ENCODE data around the gene DDX54. TPM values are rescaled to one million over a fixed set of nuclear protein-coding genes. Genes with fewer than 3 reads are reported as not detected.

The DDX54 gene
- total RNA-seq, 4 donors from 2014 or later: 53.9 to 71.8 (median 63.9) TPM

DNA sequence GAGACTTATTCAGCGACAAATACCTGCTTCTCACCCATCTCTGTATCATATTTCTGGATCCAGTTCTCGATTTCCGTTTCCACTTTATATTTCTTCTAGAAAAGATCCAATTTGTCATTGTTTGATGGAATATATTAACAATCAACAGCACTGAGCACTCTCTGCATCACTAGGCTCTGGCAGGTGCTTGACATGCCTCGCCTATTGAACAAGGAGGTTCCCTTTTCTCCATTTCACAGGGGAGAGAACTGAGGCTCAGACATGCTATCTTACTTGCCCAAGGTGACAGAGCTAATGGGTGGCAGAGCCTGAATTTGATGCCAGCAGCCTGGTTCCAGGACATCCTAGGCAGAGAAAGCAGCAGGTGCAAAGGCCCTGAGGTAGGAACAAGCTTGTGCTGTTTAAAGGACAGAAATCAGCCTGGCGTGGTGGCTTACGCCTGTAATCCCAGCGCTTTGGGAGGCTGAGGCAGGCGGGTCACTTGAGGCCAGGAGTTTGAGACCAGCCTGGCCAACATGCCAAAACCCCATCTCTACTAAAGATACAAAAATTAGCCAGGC, 12.3 kb upstream of the DDX54 start:
- no peak for DNase-seq (ENCODE audit: low spot score in 2 of 2)
- no peaks in the 10 kb centered on the region for H3K9me3 ChIP-seq
- peaks cover 14% of the 10 kb centered on the region for H3K4me1 ChIP-seq
- 98% methylated on average over 8 of the region's 8 CpGs for WGBS
- TF ChIP-seq POLR2AphosphoS5 (IDR thresholded peaks at IDR 0.05): no peak
- TF ChIP-seq, protein P1, sequence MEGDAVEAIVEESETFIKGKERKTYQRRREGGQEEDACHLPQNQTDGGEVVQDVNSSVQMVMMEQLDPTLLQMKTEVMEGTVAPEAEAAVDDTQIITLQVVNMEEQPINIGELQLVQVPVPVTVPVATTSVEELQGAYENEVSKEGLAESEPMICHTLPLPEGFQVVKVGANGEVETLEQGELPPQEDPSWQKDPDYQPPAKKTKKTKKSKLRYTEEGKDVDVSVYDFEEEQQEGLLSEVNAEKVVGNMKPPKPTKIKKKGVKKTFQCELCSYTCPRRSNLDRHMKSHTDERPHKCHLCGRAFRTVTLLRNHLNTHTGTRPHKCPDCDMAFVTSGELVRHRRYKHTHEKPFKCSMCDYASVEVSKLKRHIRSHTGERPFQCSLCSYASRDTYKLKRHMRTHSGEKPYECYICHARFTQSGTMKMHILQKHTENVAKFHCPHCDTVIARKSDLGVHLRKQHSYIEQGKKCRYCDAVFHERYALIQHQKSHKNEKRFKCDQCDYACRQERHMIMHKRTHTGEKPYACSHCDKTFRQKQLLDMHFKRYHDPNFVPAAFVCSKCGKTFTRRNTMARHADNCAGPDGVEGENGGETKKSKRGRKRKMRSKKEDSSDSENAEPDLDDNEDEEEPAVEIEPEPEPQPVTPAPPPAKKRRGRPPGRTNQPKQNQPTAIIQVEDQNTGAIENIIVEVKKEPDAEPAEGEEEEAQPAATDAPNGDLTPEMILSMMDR (IDR thresholded peaks at IDR 0.05): no peak
- no peak for TF ChIP-seq POLR2A (IDR thresholded peaks at IDR 0.05)
- no peak for TF ChIP-seq EP300 (IDR thresholded peaks at IDR 0.05)
- H3K27ac ChIP-seq: no peak overlapping the region
- no peaks in the 10 kb centered on the region for H3K27me3 ChIP-seq
- no peak overlapping the region for H3K4me3 ChIP-seq
- no peaks in the 10 kb centered on the region for H3K36me3 ChIP-seq

DNA sequence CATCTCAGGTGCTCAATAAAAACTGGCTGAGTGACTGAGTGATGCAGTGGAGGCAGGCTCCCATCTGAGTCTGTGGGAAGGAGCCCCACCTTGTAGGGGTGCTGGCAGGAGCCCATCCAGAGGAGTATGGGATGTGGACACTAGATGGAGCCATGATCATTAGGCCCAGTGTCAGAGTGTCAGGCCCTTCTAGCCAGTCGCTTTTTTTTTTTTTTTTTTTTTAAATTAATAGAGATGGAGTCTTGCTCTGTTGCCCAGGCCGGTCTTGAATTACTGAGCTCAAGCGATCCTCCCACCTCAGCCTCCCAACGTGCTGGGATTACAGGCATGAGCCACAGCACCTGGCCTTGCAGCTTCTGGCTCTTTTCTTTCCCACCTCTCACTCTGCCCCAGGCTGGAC, 11.7 kb upstream of the DDX54 start:
- TF ChIP-seq, protein P1 (IDR thresholded peaks at IDR 0.05): peak; percentile 15 to 61
- no peak for TF ChIP-seq POLR2A (IDR thresholded peaks at IDR 0.05)
- Histone ChIP-seq H3K36me3 (peaks cover 2% of the 10 kb centered on the region), H3K27me3 (no peaks in the 10 kb centered on the region), H3K27ac (no peak overlapping the region), H3K4me3 (no peak overlapping the region), H3K9me3 (no peaks in the 10 kb centered on the region), H3K4me1 (peaks cover 14% of the 10 kb centered on the region)
- peak in 1 of 2 donors; percentile 83 for DNase-seq (ENCODE audit: low spot score in 2 of 2)
- 15% methylated on average over 4 of the region's 4 CpGs for WGBS

DNA sequence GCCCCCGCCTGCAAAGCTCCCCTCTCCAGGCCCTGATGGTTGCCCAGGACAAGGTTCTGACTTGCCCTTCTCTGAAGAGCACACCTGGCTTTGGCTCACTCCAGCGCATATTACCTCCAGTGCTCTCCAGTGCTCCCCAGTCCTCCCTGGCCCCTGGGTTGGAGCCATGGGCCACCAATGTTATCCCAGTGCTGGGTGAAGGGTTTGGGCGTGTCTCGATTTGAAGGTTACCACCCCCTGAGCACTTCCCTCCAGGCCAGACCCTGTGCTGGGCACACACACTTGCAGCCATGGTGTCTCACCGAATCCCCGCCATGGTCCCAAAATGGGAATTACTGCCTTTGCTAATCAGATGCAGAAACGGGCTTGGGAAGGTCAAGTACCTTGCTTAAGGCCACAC, 11.3 kb upstream of the DDX54 start:
- no peak for DNase-seq (ENCODE audit: low spot score in 2 of 2)
- Histone ChIP-seq H3K4me1 (peaks cover 14% of the 10 kb centered on the region), H3K9me3 (no peaks in the 10 kb centered on the region), H3K27me3 (no peaks in the 10 kb centered on the region), H3K27ac (no peak overlapping the region), H3K36me3 (peaks cover 6% of the 10 kb centered on the region), H3K4me3 (no peak overlapping the region)
- WGBS: 53% methylated on average over 5 of the region's 7 CpGs
- TF ChIP-seq, protein P1 (IDR thresholded peaks at IDR 0.05): no peak
- TF ChIP-seq POLR2A (IDR thresholded peaks at IDR 0.05): no peak
- no peak for TF ChIP-seq POLR2AphosphoS5 (IDR thresholded peaks at IDR 0.05)
- TF ChIP-seq EP300 (IDR thresholded peaks at IDR 0.05): no peak

DNA sequence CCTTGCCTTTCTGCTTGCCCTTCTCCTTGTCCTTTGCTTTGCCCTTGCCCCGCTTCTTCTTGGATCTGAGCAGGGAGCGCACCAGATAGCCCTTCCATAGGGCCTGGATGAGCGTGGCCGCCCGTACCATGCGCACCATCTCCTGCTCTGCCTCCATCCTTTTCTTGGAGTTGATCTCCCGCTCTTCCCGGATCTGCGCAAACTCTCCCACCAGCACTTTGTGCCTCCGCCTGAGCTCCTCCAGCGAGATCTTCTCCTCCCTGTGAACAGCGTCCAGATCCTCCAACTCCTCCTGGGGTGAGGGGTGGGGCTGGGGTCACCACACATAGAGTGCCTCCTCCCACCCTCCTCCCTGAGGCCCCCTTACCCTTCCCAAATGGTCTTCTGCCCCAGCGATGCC, 10.3 kb upstream of the DDX54 start:
- Histone ChIP-seq H3K4me1 (peaks cover 14% of the 10 kb centered on the region), H3K27ac (no peak overlapping the region), H3K9me3 (no peaks in the 10 kb centered on the region), H3K36me3 (peaks cover 13% of the 10 kb centered on the region), H3K27me3 (no peaks in the 10 kb centered on the region), H3K4me3 (no peak overlapping the region)
- DNase-seq (ENCODE audit: low spot score in 2 of 2): no peak
- TF ChIP-seq POLR2A (IDR thresholded peaks at IDR 0.05): no peak
- no peak for TF ChIP-seq EP300 (IDR thresholded peaks at IDR 0.05)
- TF ChIP-seq, protein P1 (IDR thresholded peaks at IDR 0.05): no peak
- no peak for TF ChIP-seq POLR2AphosphoS5 (IDR thresholded peaks at IDR 0.05)
- WGBS: 94% methylated on average over 13 of the region's 13 CpGs

DNA sequence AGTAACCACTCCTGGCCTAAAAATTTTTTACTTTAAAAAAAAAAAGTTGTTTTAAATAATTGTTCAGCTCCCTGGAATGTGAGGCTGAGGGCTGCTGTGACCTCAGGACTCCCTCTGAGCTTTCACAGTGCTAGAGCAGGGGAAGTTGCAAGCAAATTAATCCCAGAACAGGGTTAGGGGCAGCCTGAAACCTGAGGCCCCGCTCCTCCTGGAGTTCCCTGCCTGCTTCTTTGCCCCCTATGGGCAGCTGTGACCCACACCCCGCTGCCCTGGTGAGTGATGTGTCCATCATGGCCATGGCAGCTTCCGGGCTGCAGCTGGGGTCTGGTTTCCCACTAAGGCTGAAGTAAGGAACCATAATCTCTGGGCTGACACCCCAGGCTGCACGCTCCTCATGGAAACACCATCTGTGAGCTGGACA, 9.7 kb upstream of the DDX54 start:
- Histone ChIP-seq H3K36me3 (peaks cover 13% of the 10 kb centered on the region), H3K4me1 (peaks cover 14% of the 10 kb centered on the region), H3K27ac (no peak overlapping the region), H3K27me3 (no peaks in the 10 kb centered on the region), H3K4me3 (no peak overlapping the region), H3K9me3 (no peaks in the 10 kb centered on the region)
- no peak for TF ChIP-seq EP300 (IDR thresholded peaks at IDR 0.05)
- TF ChIP-seq POLR2AphosphoS5 (IDR thresholded peaks at IDR 0.05): no peak
- TF ChIP-seq, protein P1 (IDR thresholded peaks at IDR 0.05): no peak
- TF ChIP-seq POLR2A (IDR thresholded peaks at IDR 0.05): no peak
- no peak for DNase-seq (ENCODE audit: low spot score in 2 of 2)
- 82% methylated on average over 4 of the region's 4 CpGs for WGBS

All from suprapubic skin (tissue), 4 donors.